CD4-positive, alpha-beta T cell treated with Interferon alpha-2 for 1 hour (primary cell): ENCODE data around the gene NOP53.
"Not testable (repeated sequence)": the region's sequence is repeated elsewhere in the genome, so short reads cannot be mapped to it uniquely, and the experiment has no call there.

Experiments used
- DNase-seq, 2 donors: peaks; one replicate each; pipeline ENCODE4 v3.0.0-alpha.2; 2020 to 2022

Gene NOP53

GRCh38 chr19:47745010-47745901 lies at the start of gene NOP53:
Gene NOP53 (plus strand): TSS chr19:47745546. CDS start chr19:47745560, 14 bp downstream.
- DNase-seq, result peak; percentile 96 to 98

- no peak for DNase-seq
Measured at GRCh38 chr19:47696635-47697034, 48.7 kb upstream of the NOP53 start.

GRCh38 chr19:47697863-47698609 lies 47.3 kb upstream of the NOP53 start:
- peak; percentile 51 to 67 for DNase-seq

DNA sequence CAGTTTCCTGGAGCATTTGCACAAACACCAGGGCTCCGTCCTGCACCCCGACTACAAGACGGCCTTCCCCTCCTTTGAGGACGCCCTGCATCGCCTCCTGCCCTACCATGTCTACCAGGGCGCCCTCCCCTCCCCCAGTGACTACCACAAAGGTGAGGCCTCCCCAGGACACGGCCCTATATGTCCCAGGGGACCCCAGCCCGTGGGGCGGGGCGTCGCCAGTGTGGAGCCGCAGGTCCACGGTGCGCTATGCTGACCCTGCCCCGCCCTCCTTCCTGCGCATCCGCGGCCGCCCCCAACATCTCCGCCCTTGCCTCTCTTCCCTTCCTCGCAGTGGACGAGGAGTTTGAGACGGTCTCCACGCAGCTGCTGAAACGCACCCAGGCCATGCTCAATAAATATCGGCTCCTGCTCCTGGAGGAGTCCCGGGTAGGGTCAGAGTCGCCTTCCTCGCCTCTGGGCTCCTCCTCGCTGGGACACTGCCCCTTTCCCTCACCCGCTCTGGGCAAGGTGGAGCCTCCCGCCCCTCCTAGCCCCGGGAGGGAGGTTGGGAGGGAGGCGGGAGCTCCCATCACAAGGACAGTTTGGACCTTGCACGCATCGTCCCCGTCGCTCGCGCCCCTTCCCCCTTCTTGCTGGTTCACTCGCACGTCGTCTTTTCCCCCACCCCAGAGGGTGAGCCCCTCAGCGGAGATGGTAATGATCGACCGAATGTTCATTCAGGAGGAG lies 46.6 kb upstream of the NOP53 start:
- DNase-seq, result no peak

DNA sequence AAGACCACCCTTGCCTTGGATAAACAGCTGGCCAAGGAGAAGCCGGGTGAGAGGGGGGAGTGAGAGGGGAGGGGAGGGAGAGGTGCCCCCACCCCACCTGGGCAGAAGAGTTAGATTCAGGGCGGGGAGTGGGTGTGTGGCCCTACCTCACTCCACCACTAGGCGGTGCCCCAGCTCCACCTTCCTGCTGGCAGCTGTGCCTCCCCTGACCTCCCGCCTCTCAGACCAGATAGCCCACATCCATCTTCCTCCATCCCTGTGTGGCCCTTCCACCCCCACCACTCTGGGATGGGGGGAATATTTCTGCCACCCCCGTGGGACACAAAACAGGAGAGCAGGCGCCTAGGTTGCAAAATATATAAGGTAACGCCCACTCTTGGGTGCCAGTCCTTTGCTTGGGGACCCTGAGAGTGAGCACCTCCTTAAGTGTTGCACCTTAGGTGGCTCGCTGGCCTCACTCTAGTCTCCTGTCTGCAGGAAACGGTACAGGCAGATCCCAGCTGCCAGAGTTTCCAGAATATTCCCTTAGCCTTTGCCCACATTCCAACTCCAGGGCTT lies 45.9 kb upstream of the NOP53 start:
- peak; percentile 20 to 54 for DNase-seq

- DNase-seq, result no peak
Measured at GRCh38 chr19:47700934-47701716, 44.2 kb upstream of the NOP53 start.

GRCh38 chr19:47701717-47702552 lies 43.4 kb upstream of the NOP53 start:
- DNase-seq, result no peak

DNA sequence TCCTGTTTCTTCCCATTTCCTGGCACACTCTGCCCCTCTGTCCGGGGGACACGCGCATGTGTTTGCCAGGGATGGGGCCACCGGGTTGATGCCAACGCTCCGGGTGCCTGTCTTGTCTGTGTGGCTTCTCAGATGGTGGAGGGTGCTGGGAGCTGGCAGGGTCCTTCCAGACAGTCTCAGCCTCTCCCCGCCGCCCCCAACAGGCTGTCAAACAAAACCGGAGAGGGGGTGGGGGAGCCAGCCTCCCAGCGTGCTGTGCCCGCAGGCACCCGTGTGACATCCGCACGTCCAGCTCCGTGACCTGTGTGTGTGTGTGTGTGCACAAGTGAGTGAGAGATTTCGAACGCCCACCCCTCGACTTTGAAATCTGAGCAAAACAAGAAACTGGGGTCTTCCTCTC lies 42.7 kb upstream of the NOP53 start:
- DNase-seq, result no peak

GRCh38 chr19:47703301-47703700 lies 42.0 kb upstream of the NOP53 start:
- DNase-seq, result no peak

DNA sequence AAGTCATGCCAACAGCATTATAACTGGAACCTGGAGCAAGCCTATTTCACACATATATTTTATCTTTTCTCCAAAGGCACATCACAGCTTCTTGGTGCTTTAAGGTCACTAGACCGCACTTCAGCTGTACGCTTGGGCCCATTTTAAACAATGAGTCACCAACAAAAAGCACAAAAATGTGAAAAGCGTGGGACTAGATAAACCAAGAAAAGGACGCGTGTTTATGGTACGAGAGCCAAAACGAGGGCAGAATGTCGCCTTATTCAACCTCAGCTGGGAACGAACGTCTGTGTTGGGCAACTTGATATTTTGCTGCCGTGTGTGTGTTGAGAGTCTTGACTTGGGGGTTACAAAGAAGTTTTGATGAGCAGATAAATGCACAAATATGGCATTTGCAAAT lies 41.3 kb upstream of the NOP53 start:
- no peak for DNase-seq

DNA sequence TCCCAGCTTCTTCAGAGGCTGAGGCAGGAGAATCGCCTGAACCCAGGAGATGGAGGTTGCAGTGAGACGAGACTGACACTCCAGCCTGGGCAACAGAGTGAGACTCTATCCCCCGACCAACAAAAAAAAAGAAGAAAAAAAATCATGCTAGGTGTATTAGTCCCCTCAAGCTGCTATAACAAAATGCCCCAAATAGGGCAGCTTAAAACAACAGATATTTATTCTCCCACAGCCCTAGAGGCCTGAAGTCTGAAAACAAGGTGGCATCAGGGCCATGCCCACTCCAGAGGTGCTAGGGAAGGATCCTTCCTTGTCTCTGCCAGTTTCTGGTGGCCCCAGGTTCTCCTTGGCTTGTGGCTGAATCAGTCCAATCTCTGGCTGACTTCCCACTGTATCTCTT lies 40.7 kb upstream of the NOP53 start:
- no peak for DNase-seq

- DNase-seq, result peak; percentile 71 to 76
Measured at GRCh38 chr19:47707135-47707925, 38.0 kb upstream of the NOP53 start.

DNA sequence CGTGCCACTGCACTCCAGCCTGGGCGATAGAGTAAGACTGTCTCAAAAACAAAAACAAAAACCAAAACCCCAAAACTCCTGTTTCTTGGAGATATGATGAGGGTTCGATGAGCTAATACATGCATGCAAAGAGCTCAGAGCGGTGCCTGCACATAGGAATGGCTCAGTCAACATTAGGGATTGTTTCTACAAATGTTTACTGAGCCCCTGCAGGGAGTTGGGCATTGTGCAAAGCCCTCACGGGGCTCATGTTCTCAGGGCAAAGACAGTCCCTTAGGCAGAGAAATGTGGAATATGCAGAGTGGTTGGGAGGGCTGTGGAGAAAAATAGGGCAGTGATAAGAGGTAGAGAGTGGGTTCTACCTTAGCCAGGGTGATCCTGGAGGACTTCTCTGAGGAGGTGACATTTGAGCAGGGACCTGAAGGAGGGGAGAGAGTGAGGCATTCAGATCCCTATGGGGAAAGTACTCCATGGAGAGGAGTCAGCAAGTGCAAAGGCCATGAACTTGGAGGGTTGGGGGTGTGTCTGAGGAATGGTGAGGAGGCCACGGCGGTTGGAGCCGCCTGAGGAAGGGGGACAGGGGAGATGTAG lies 33.6 kb upstream of the NOP53 start:
- DNase-seq, result no peak

- peak in 1 of 2 donors; percentile 39 for DNase-seq
Measured at GRCh38 chr19:47713046-47714021, 32.0 kb upstream of the NOP53 start, which contains the start of gene EHD2. Gene EHD2 (plus strand): TSS chr19:47713422. CDS start chr19:47716613, 3,191 bp downstream.

DNA sequence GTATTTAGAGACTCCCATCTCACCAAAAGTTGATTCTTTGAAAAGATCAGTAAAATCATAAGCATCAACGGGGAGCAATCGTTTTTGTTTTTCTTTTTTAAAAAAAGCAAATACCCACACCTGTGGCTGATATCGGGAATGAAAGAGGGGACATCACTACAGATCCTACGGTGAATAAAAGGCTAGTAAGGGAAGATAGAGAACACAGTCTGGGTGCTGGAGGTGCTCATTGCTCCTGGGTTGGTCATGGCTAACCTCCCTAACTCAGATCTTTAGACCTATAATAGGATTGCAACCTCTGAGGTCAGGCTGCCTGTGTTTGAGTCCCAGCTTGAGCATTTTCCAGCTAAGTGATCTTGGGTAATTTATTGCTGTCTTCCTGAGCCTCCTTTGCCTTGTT lies 31.0 kb upstream of the NOP53 start:
- DNase-seq, result no peak

GRCh38 chr19:47714855-47715254 lies 30.5 kb upstream of the NOP53 start:
- not testable (repeated sequence) for DNase-seq

- no peak for DNase-seq
Measured at GRCh38 chr19:47716270-47716937, 28.9 kb upstream of the NOP53 start.
